ENCODE measurements around the gene LRP6. TPM values are rescaled to one million over a fixed set of nuclear protein-coding genes. Genes with fewer than 3 reads are reported as not detected.

Gene LRP6
- total RNA-seq, 1 experiment from 2014 or later = 22.0 TPM

DNA sequence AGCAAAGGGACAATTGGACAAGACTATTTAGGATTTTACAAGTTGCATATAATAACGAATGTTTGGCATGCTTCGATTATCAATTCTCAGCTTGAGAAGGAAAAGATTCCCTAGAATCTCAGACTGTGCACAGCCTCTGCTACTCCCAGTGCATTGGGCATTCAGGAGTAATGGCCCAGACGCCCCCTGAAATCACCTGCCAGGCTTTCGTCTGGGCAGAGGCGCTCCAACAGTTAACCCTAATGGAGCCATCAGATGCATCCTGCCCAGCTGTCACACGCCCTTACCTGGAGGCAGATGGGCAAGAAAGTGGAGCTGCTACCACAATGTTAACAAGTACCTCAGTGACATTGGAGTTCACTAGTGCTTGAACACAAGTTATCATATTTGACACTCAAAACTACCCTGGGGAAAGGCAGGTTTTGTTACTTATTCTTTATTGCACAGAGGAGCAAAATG lies 927 bp upstream of the LRP6 start:
- intact Hi-C loops (cut with micrococcal nuclease; ENCODE audit: unreplicated experiment) (no loop called here), in situ Hi-C loops (cut with HindIII; ENCODE audit: low pct_unique_long_range_greater_than_20kb, low sequenced_read_pairs) (no loop called here)
- Histone ChIP-seq H3K36me3 (ENCODE audit: control insufficient read depth, insufficient read depth, low read length) (no peaks in the 10 kb centered on the region), H3K4me3 (ENCODE audit: low read depth in 2 of 2, low read length in 2 of 2) (peak overlapping the region; percentile 74 to 82), H3K4me1 (ENCODE audit: control insufficient read depth, insufficient read depth, low read length) (peaks cover 6% of the 10 kb centered on the region; the same call in 1 of the 2 replicates), H3K27me3 (ENCODE audit: control insufficient read depth, insufficient read depth, low read length) (no peaks in the 10 kb centered on the region), H3K27ac (ENCODE audit: low read length) (peak overlapping the region; percentile 92), H3K9me3 (ENCODE audit: control insufficient read depth, insufficient read depth, low read depth, low read length) (no peaks in the 10 kb centered on the region)
- DNase-seq (ENCODE audit: low read depth, low spot score) = no peak
- POLR2A ChIA-PET = interaction anchor here (0.6 kb wide), 1 partner anchor 46 kb away, joined by 5 read pairs; no protein-coding TSS in a partner anchor
- TF ChIP-seq SIN3A (IDR thresholded peaks at IDR 0.05; ENCODE audit: borderline replicate concordance, insufficient read depth, low read depth, low read length) (no peak), TCF7L2 (IDR thresholded peaks at IDR 0.05; ENCODE audit: low read depth, low read length) (no peak), POLR2AphosphoS5 (IDR thresholded peaks at IDR 0.05; ENCODE audit: low read depth, low read length) (no peak)
- TF ChIP-seq, protein P1, sequence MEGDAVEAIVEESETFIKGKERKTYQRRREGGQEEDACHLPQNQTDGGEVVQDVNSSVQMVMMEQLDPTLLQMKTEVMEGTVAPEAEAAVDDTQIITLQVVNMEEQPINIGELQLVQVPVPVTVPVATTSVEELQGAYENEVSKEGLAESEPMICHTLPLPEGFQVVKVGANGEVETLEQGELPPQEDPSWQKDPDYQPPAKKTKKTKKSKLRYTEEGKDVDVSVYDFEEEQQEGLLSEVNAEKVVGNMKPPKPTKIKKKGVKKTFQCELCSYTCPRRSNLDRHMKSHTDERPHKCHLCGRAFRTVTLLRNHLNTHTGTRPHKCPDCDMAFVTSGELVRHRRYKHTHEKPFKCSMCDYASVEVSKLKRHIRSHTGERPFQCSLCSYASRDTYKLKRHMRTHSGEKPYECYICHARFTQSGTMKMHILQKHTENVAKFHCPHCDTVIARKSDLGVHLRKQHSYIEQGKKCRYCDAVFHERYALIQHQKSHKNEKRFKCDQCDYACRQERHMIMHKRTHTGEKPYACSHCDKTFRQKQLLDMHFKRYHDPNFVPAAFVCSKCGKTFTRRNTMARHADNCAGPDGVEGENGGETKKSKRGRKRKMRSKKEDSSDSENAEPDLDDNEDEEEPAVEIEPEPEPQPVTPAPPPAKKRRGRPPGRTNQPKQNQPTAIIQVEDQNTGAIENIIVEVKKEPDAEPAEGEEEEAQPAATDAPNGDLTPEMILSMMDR (IDR thresholded peaks at IDR 0.05) = no peak
- TF ChIP-seq, protein P2, sequence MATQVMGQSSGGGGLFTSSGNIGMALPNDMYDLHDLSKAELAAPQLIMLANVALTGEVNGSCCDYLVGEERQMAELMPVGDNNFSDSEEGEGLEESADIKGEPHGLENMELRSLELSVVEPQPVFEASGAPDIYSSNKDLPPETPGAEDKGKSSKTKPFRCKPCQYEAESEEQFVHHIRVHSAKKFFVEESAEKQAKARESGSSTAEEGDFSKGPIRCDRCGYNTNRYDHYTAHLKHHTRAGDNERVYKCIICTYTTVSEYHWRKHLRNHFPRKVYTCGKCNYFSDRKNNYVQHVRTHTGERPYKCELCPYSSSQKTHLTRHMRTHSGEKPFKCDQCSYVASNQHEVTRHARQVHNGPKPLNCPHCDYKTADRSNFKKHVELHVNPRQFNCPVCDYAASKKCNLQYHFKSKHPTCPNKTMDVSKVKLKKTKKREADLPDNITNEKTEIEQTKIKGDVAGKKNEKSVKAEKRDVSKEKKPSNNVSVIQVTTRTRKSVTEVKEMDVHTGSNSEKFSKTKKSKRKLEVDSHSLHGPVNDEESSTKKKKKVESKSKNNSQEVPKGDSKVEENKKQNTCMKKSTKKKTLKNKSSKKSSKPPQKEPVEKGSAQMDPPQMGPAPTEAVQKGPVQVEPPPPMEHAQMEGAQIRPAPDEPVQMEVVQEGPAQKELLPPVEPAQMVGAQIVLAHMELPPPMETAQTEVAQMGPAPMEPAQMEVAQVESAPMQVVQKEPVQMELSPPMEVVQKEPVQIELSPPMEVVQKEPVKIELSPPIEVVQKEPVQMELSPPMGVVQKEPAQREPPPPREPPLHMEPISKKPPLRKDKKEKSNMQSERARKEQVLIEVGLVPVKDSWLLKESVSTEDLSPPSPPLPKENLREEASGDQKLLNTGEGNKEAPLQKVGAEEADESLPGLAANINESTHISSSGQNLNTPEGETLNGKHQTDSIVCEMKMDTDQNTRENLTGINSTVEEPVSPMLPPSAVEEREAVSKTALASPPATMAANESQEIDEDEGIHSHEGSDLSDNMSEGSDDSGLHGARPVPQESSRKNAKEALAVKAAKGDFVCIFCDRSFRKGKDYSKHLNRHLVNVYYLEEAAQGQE (IDR thresholded peaks at IDR 0.05; ENCODE audit: insufficient read depth in 1 of 2, low read depth in 2 of 2, low read length in 1 of 2) = no peak
- no peak for ATAC-seq
- BruUV-seq (replicated peaks) = no TSS peak
- CTCF ChIA-PET = interaction anchor here (0.6 kb wide), 1 partner anchor 181 kb away, joined by 11 read pairs; no protein-coding TSS in a partner anchor

DNA sequence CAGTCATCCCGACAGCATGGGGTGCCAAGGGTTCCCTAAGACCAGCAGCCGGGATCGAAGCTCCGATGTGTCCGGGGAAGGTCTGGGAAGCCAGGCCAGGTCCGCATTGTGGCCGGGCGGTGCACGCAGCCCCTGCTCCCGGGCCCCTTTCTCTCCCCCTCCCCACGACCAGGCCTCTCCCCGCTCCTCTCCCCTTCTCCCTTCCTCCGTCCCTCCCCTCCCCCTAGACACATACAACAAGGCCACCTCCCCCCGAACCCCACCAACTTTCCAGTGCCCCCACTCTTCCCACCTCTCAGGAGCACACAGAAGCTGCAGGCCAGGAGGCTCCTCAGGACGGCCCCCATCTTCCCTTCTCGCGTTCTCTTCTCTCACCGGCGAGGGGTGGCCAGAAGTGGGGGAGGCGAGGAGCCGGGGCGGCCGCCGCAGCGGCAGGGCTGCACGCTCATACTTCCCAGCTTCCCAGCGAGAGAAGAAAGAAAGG lies 413 bp downstream of the LRP6 start:
- ATAC-seq = peak; percentile 62
- POLR2A ChIA-PET = interaction anchor here (0.6 kb wide), 2 partner anchors 38 to 139 kb away, joined by 3 to 4 read pairs; no protein-coding TSS in a partner anchor
- in situ Hi-C loops (cut with HindIII; ENCODE audit: low pct_unique_long_range_greater_than_20kb, low sequenced_read_pairs) = no loop called here
- CTCF ChIA-PET = interaction anchor here (0.7 kb wide), 1 partner anchor 63 kb away, joined by 3 read pairs; no protein-coding TSS in a partner anchor
- TF ChIP-seq POLR2AphosphoS5 (IDR thresholded peaks at IDR 0.05; ENCODE audit: low read depth, low read length) (no peak), TCF7L2 (IDR thresholded peaks at IDR 0.05; ENCODE audit: low read depth, low read length) (no peak)
- TF ChIP-seq, protein P2 (IDR thresholded peaks at IDR 0.05; ENCODE audit: insufficient read depth in 1 of 2, low read depth in 2 of 2, low read length in 1 of 2) = no peak
- H3K27ac ChIP-seq (ENCODE audit: low read length) = peak overlapping the region; percentile 92
- H3K9me3 ChIP-seq (ENCODE audit: control insufficient read depth, insufficient read depth, low read depth, low read length) = no peaks in the 10 kb centered on the region
- H3K36me3 ChIP-seq (ENCODE audit: control insufficient read depth, insufficient read depth, low read length) = no peaks in the 10 kb centered on the region
- H3K27me3 ChIP-seq (ENCODE audit: control insufficient read depth, insufficient read depth, low read length) = no peaks in the 10 kb centered on the region
- H3K4me1 ChIP-seq (ENCODE audit: control insufficient read depth, insufficient read depth, low read length) = peaks cover 6% of the 10 kb centered on the region; the same call in 1 of the 2 replicates
- BruUV-seq (replicated peaks) = no TSS peak
- intact Hi-C loops (cut with micrococcal nuclease; ENCODE audit: unreplicated experiment) = no loop called here
- DNase-seq (ENCODE audit: low read depth, low spot score) = no peak
- peak overlapping the region; percentile 74 to 82 for H3K4me3 ChIP-seq (ENCODE audit: low read depth in 2 of 2, low read length in 2 of 2)

All from Panc1 (cell line).